Aorta (tissue), 5 donors: Measurements from ENCODE around the gene CGRRF1. TPM values are rescaled to one million over a fixed set of nuclear protein-coding genes. Genes with fewer than 3 reads are reported as not detected.

Experiments
- ATAC-seq: fragments of 200-7000 bp; cut with Tn5 transposase; one replicate; pipeline ENCODE4 v1.9.1; 2022; ENCODE audit warnings: moderate library complexity; ENCODE audit not compliant: low FRiP score
- DNase-seq, 2 donors: peaks; one replicate each; pipeline ENCODE4 v3.0.0-alpha.2; 2020
- H3K27ac ChIP-seq, 2 donors: one replicate each; pipeline ENCODE4 v1.5.1; 2013; ENCODE audit warnings: low read length in 2 of 2, mild to moderate bottlenecking in 2 of 2, moderate library complexity in 2 of 2, control low read depth in 1 of 2, inconsistent platforms in 1 of 2, low read depth in 1 of 2
- H3K27me3 ChIP-seq, 2 donors: one replicate each; pipeline ENCODE4 v1.6.1; 2013; ENCODE audit warnings: control low read depth in 1 of 2, low read length in 1 of 2, mild to moderate bottlenecking in 1 of 2, moderate library complexity in 1 of 2; ENCODE audit not compliant: insufficient read depth in 2 of 2, control insufficient read depth in 1 of 2
- H3K36me3 ChIP-seq, 2 donors: one replicate each; pipeline ENCODE4 v1.6.1; 2013; ENCODE audit warnings: control low read depth in 1 of 2, low read length in 1 of 2, mild to moderate bottlenecking in 1 of 2; ENCODE audit not compliant: insufficient read depth in 2 of 2, control insufficient read depth in 1 of 2
- H3K4me1 ChIP-seq, 2 donors: one replicate each; pipeline ENCODE4 v1.6.1; 2013; ENCODE audit warnings: low read length in 2 of 2, control low read depth in 1 of 2, mild to moderate bottlenecking in 1 of 2, moderate library complexity in 1 of 2; ENCODE audit not compliant: insufficient read depth in 2 of 2, control insufficient read depth in 1 of 2
- H3K4me3 ChIP-seq, 2 donors: one replicate each; pipeline ENCODE4 v1.5.1; 2013; ENCODE audit warnings: low read length in 2 of 2, control low read depth in 1 of 2, mild to moderate bottlenecking in 1 of 2
- H3K9me3 ChIP-seq: one replicate; pipeline ENCODE4 v1.6.1; 2013; ENCODE audit warnings: mild to moderate bottlenecking, low read length; ENCODE audit not compliant: control insufficient read depth
- WGBS, 2 donors: extraction: QIAGEN DNeasy Blood & Tissue Kit; methylation state at CpG; one replicate each; pipeline ENCODE4 v1.1.7; 2013; 5-methylcytosine and 5-hydroxymethylcytosine counted together
- intact Hi-C, 2 donors: fragments of 100-400 bp; cut with DNase I; formaldehyde crosslinking; loops; one replicate each; pipeline versions ENCODE4 v1.14.2 to v1.15.0; 2022
- polyA plus RNA-seq, 2 donors: library from polyadenylated mRNA; stranded (reverse); fragments of 200-250 nt; gene quantifications; one replicate each; pipeline ENCODE4 v1.2.3, GENCODE V29; 2013
- total RNA-seq, 2 donors: library from RNA; stranded (reverse); fragmentation: NEBNext Ultra II Directional; extraction: Animal tissue kit (Norgen Biotek cat#: 25700); gene quantifications; one replicate each; pipeline ENCODE4 v1.2.1, GENCODE V29; 2021
- donor health status: healthy with polysubstance abuse.
- donor health status: Bipolar disorder and iron deficiency.
- donor health status: DM: no; HTN: no; CAD: no.
- donor health status: DM: no; HTN: no; CAD: no.
- donor health status: DM: yes; HTN: yes; CAD: no.

Gene CGRRF1
- total and polyA plus RNA-seq, 4 donors, result 18.7 to 25.4 (median 20.6) TPM

DNA sequence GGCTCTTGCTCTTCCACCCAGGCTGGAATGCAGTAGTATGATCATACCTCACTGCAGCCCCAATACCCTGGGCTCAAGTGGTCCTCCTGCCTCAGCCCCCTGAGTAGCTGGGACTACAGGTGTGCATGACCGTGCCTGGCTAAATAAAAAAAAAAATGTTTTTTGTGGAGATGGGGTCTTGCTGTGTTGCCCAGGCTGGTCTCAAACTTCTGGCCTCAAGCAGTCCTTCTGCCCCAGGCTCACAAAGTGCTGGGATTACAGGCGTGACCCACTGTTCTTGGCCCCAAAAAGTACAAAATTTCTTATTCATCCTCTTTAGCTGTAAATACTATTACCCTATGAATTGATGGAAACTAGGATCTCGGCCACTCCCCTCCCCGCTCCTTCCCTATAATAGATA is 14.7 kb downstream of the CGRRF1 start:
- intact Hi-C loops, result no loop called here

GRCh38 chr14:54528973-54529372 is 19.3 kb downstream of the CGRRF1 start:
- Histone ChIP-seq H3K27ac (no peak overlapping the region), H3K4me3 (no peak overlapping the region), H3K9me3 (no peaks in the 10 kb centered on the region), H3K4me1 (peaks cover 0 to 3% of the 10 kb centered on the region in 2 donors), H3K27me3 (no peaks in the 10 kb centered on the region), H3K36me3 (peaks cover 0 to 4% of the 10 kb centered on the region in 2 donors)
- ATAC-seq, result no peak
- DNase-seq, result no peak
- intact Hi-C loops, result no loop called here
- WGBS, 2 donors, result 56 to 62% methylated on average over 2 of the region's 2 CpGs

More for the DNA sequence above, 14.7 kb downstream of the CGRRF1 start:
- Histone ChIP-seq H3K27me3 (no peaks in the 10 kb centered on the region), H3K36me3 (peaks cover 3 to 6% of the 10 kb centered on the region in 2 donors), H3K4me1 (peaks cover 0 to 3% of the 10 kb centered on the region in 2 donors), H3K9me3 (no peaks in the 10 kb centered on the region), H3K4me3 (no peak overlapping the region), H3K27ac (no peak overlapping the region)
- 94% methylated on average over 4 of the region's 4 CpGs for WGBS, 2 donors
- no peak for ATAC-seq
- no peak for DNase-seq

GRCh38 chr14:54529811-54530210 is 20.1 kb downstream of the CGRRF1 start:
- no peak overlapping the region for H3K27ac ChIP-seq
- no peak for ATAC-seq
- H3K27me3 ChIP-seq, result no peaks in the 10 kb centered on the region
- H3K36me3 ChIP-seq, result peaks cover 0 to 2% of the 10 kb centered on the region in 2 donors
- no peak for DNase-seq
- H3K4me3 ChIP-seq, result no peak overlapping the region
- no peaks in the 10 kb centered on the region for H3K9me3 ChIP-seq
- intact Hi-C loops, result no loop called here
- WGBS, 2 donors, result 64 to 67% methylated on average over 1 of the region's 1 CpG
- peaks cover 0 to 3% of the 10 kb centered on the region in 2 donors for H3K4me1 ChIP-seq

- ATAC-seq (no peak), DNase-seq (no peak)
- 94 to 96% methylated on average over 3 of the region's 3 CpGs for WGBS, 2 donors
- no peak overlapping the region for H3K27ac ChIP-seq
- intact Hi-C loops, result no loop called here
- H3K27me3 ChIP-seq, result no peaks in the 10 kb centered on the region
- H3K4me3 ChIP-seq, result no peak overlapping the region
- H3K36me3 ChIP-seq, result peaks cover 0 to 2% of the 10 kb centered on the region in 2 donors
- H3K9me3 ChIP-seq, result no peaks in the 10 kb centered on the region
- peaks cover 0 to 3% of the 10 kb centered on the region in 2 donors for H3K4me1 ChIP-seq
Measured at GRCh38 chr14:54532111-54533012, 22.7 kb downstream of the CGRRF1 start.

DNA sequence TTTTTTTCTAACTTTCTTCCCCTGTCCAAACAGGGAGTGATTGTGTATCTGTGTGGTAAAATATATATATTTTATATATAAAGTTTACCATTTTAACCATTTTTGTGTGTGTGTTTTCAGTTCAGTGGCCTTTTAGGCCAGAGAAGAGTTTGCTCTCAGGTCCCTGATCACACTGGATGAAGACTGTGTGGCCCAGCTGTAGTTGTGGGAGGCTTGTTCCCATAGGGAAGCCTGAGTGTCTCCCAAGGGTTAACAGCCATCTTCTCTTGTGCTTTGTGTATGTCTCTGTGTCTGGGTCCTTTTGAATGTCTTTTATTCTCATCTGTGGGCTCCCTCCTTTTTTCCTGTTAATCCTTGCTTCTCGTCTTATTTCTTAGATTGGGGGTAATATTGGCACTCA is 23.4 kb downstream of the CGRRF1 start:
- DNase-seq (no peak), ATAC-seq (no peak)
- Histone ChIP-seq H3K4me1 (peaks cover 0 to 3% of the 10 kb centered on the region in 2 donors), H3K27ac (no peak overlapping the region), H3K9me3 (no peaks in the 10 kb centered on the region), H3K36me3 (peaks cover 0 to 3% of the 10 kb centered on the region in 2 donors), H3K27me3 (no peaks in the 10 kb centered on the region), H3K4me3 (no peak overlapping the region)
- intact Hi-C loops, result no loop called here
- WGBS, 2 donors, result 88 to 94% methylated on average over 1 of the region's 1 CpG

- Histone ChIP-seq H3K9me3 (no peaks in the 10 kb centered on the region), H3K4me3 (no peak overlapping the region), H3K4me1 (no peaks in the 10 kb centered on the region), H3K36me3 (peaks cover 0 to 2% of the 10 kb centered on the region in 2 donors), H3K27ac (no peak overlapping the region), H3K27me3 (no peaks in the 10 kb centered on the region)
- DNase-seq (no peak), ATAC-seq (no peak)
- intact Hi-C loops, result no loop called here
- WGBS, 2 donors, result 85 to 100% methylated on average over 1 of the region's 1 CpG
Measured at GRCh38 chr14:54535126-54535525, 25.4 kb downstream of the CGRRF1 start.

- no peak for ATAC-seq
- intact Hi-C loops, result no loop called here
- 46 to 50% methylated on average over 2 of the region's 2 CpGs for WGBS, 2 donors
- Histone ChIP-seq H3K36me3 (peaks cover 0 to 2% of the 10 kb centered on the region in 2 donors), H3K9me3 (no peaks in the 10 kb centered on the region), H3K4me3 (no peak overlapping the region), H3K27ac (no peak overlapping the region), H3K4me1 (no peaks in the 10 kb centered on the region), H3K27me3 (no peaks in the 10 kb centered on the region)
- DNase-seq, result no peak
Measured at GRCh38 chr14:54535646-54536045, 25.9 kb downstream of the CGRRF1 start.

DNA sequence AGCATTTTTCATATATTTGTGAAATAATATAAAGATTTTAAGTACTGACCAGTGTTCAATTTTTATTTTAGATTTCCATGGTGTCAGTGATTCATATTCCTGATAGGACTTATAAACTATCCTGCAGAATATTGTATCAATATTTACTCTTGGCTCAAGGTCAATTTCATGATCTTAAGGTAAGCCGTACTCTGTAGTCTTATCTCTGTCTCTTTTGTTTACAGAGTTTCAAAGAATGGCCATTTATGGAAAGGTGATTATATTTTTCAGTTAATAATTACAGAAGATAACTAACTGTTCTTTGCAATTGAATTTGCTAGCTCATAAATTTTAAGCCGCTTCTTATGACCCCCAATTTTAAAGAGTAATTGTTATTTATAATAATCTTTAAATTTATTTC is 27.9 kb downstream of the CGRRF1 start:
- no peaks in the 10 kb centered on the region for H3K27me3 ChIP-seq
- H3K27ac ChIP-seq, result no peak overlapping the region
- H3K4me1 ChIP-seq, result no peaks in the 10 kb centered on the region
- ATAC-seq (no peak), DNase-seq (no peak)
- 95 to 97% methylated on average over 2 of the region's 2 CpGs for WGBS, 2 donors
- no peak overlapping the region for H3K4me3 ChIP-seq
- H3K36me3 ChIP-seq, result peaks cover 0 to 2% of the 10 kb centered on the region in 2 donors
- no peaks in the 10 kb centered on the region for H3K9me3 ChIP-seq
- intact Hi-C loops, result no loop called here

GRCh38 chr14:54538055-54538454 is 28.3 kb downstream of the CGRRF1 start:
- Histone ChIP-seq H3K27ac (no peak overlapping the region), H3K4me1 (no peaks in the 10 kb centered on the region), H3K4me3 (no peak overlapping the region), H3K9me3 (no peaks in the 10 kb centered on the region), H3K27me3 (no peaks in the 10 kb centered on the region), H3K36me3 (peaks cover 0 to 2% of the 10 kb centered on the region in 2 donors)
- intact Hi-C loops, result no loop called here
- no peak for ATAC-seq
- DNase-seq, result no peak
- 93 to 98% methylated on average over 3 of the region's 3 CpGs for WGBS, 2 donors
